Measurements from ENCODE around the gene KLHDC7B.
A peak's percentile ranks its signal among the peaks of the same experiment; 100 is the strongest.

The KLHDC7B gene

GRCh38 chr22:50550395-50550794 lies 4.7 kb downstream of the KLHDC7B start:
- DNase-seq = no peak

GRCh38 chr22:50551160-50551752 lies 5.6 kb downstream of the KLHDC7B start:
- DNase-seq = no peak

GRCh38 chr22:50553310-50553709 lies 7.6 kb downstream of the KLHDC7B start:
- DNase-seq = no peak

- DNase-seq = no peak
Observed at GRCh38 chr22:50556703-50557102, 11.0 kb downstream of the KLHDC7B start.

- no peak for DNase-seq
Observed at GRCh38 chr22:50560034-50560433, 14.3 kb downstream of the KLHDC7B start.

- no peak for DNase-seq
Observed at GRCh38 chr22:50561401-50562358, 16.0 kb downstream of the KLHDC7B start.

GRCh38 chr22:50562523-50563412 lies 17.1 kb downstream of the KLHDC7B start, which contains the start of gene SYCE3:
TSS of gene SYCE3 (minus strand) at chr22:50562919. CDS start at chr22:50556405, 6,514 bp downstream.
- peak; percentile 97 for DNase-seq

GRCh38 chr22:50563413-50564160 lies 17.9 kb downstream of the KLHDC7B start:
- no peak for DNase-seq

GRCh38 chr22:50564289-50564688 lies 18.6 kb downstream of the KLHDC7B start:
- DNase-seq = no peak

GRCh38 chr22:50567721-50568252 lies 22.1 kb downstream of the KLHDC7B start:
- DNase-seq = no peak

GRCh38 chr22:50568626-50569025 lies 22.9 kb downstream of the KLHDC7B start:
- DNase-seq = no peak

- no peak for DNase-seq
Observed at GRCh38 chr22:50569041-50569459, 23.4 kb downstream of the KLHDC7B start.

- no peak for DNase-seq
Observed at GRCh38 chr22:50569896-50570535, 24.3 kb downstream of the KLHDC7B start.

GRCh38 chr22:50570861-50571260 lies 25.2 kb downstream of the KLHDC7B start:
- no peak for DNase-seq

- DNase-seq = no peak
Observed at GRCh38 chr22:50571264-50572175, 25.8 kb downstream of the KLHDC7B start.

- DNase-seq = no peak
Observed at GRCh38 chr22:50572965-50573364, 27.3 kb downstream of the KLHDC7B start.

- DNase-seq = no peak
Observed at GRCh38 chr22:50573491-50574382, 28.0 kb downstream of the KLHDC7B start.

- DNase-seq = no peak
Observed at GRCh38 chr22:50574383-50574755, 28.7 kb downstream of the KLHDC7B start.

- DNase-seq = no peak
Observed at GRCh38 chr22:50575426-50575941, 29.8 kb downstream of the KLHDC7B start.
